DOHH2 (cell line): ENCODE data around the gene AFF1.
"Not testable (repeated sequence)": the region's sequence is repeated elsewhere in the genome, so short reads cannot be mapped to it uniquely, and the experiment has no call there.

ENCODE experiments used
- H3F3A ChIP-seq: fragments of 200-600 bp; sonication (generic), shearing (Covaris generic); 2 replicates; pipeline ENCODE4 v1.6.0; 2016; ENCODE audit warnings: antibody characterized with exemption, mild to moderate bottlenecking; ENCODE audit not compliant: control insufficient read depth, insufficient read depth
- H3K27ac ChIP-seq: fragments of 200-600 bp; sonication (generic); 2 replicates; pipeline ENCODE4 v1.5.1; 2014; ENCODE audit warnings: low read depth, mild to moderate bottlenecking, low read length, moderate library complexity
- H3K27me3 ChIP-seq: fragments of 200-600 bp; sonication (generic); 2 replicates; pipeline ENCODE4 v1.6.1; 2014; ENCODE audit warnings: mild to moderate bottlenecking, low read length, mixed read lengths; ENCODE audit not compliant: control insufficient read depth
- H3K36me3 ChIP-seq: fragments of 200-600 bp; sonication (generic); 2 replicates; pipeline ENCODE4 v1.6.1; 2014; ENCODE audit warnings: mild to moderate bottlenecking, low read length, moderate library complexity, mixed read lengths; ENCODE audit not compliant: control insufficient read depth
- H3K4me1 ChIP-seq: fragments of 200-600 bp; sonication (generic); 2 replicates; pipeline ENCODE4 v1.6.1; 2014; ENCODE audit warnings: mild to moderate bottlenecking, low read length, mixed read lengths; ENCODE audit not compliant: control insufficient read depth
- H3K4me2 ChIP-seq: fragments of 200-600 bp; sonication (generic); 2 replicates; pipeline ENCODE4 v1.6.0; 2014; ENCODE audit warnings: mild to moderate bottlenecking, low read length, moderate library complexity
- H3K4me3 ChIP-seq: fragments of 200-600 bp; sonication (generic); 2 replicates; pipeline ENCODE4 v1.5.1; 2014; ENCODE audit warnings: mild to moderate bottlenecking, low read length, mixed read lengths
- H3K79me2 ChIP-seq: fragments of 200-600 bp; sonication (generic); 2 replicates; pipeline ENCODE4 v1.6.1; 2014; ENCODE audit warnings: mild to moderate bottlenecking, low read length, mixed read lengths; ENCODE audit not compliant: control insufficient read depth
- H3K9me2 ChIP-seq: fragments of 200-600 bp; sonication (generic); replicated peaks from 2 replicates; pipeline ENCODE4 v1.6.1; 2014; ENCODE audit warnings: mild to moderate bottlenecking, low read length, mixed read lengths; ENCODE audit not compliant: control insufficient read depth
- H3K9me3 ChIP-seq: fragments of 200-600 bp; sonication (generic); 2 replicates; pipeline ENCODE4 v1.6.1; 2014; ENCODE audit warnings: antibody characterized with exemption, low read length, mixed read lengths; ENCODE audit not compliant: control insufficient read depth, insufficient read depth
- H4K20me1 ChIP-seq: fragments of 200-600 bp; sonication (generic); 2 replicates; pipeline ENCODE4 v1.6.0; 2014; ENCODE audit warnings: low read depth, mild to moderate bottlenecking, antibody characterized with exemption, low read length, moderate library complexity; ENCODE audit not compliant: control insufficient read depth, insufficient read depth
- CTCF ChIP-seq: fragments of 200-600 bp; sonication (generic); IDR thresholded peaks from one replicate; pipeline ENCODE4 v1.5.1; 2014; ENCODE audit warnings: antibody characterized with exemption, mild to moderate bottlenecking, low read depth, low read length; ENCODE audit not compliant: poor library complexity, severe bottlenecking
- EZH2phosphoT487 ChIP-seq: fragments of 200-600 bp; sonication (generic); IDR thresholded peaks from 2 replicates; pipeline ENCODE4 v1.6.1; 2017; ENCODE audit warnings: borderline replicate concordance, mild to moderate bottlenecking, antibody characterized with exemption, low read length, moderate library complexity, mixed read lengths

The AFF1 gene

GRCh38 chr4:87035881-87036509 is 101.2 kb downstream of the AFF1 start:
- H3K4me2 ChIP-seq, result no peak overlapping the region
- no peaks in the 10 kb centered on the region for H3K27me3 ChIP-seq
- H3K9me2 ChIP-seq, result no peaks in the 10 kb centered on the region
- peaks cover 57% of the 10 kb centered on the region for H3K79me2 ChIP-seq
- H3F3A ChIP-seq, result peaks cover 3% of the 10 kb centered on the region; the same call in 1 of the 2 replicates
- no peaks in the 10 kb centered on the region for H3K36me3 ChIP-seq
- H3K4me3 ChIP-seq, result no peak overlapping the region
- H4K20me1 ChIP-seq, result peaks cover 12% of the 10 kb centered on the region
- peaks cover 57% of the 10 kb centered on the region for H3K4me1 ChIP-seq
- no peaks in the 10 kb centered on the region for H3K9me3 ChIP-seq
- no peak overlapping the region for H3K27ac ChIP-seq
- TF ChIP-seq CTCF (no peak), EZH2phosphoT487 (no peak)

GRCh38 chr4:87036713-87037112 is 101.9 kb downstream of the AFF1 start:
- Histone ChIP-seq H3K9me3 (no peaks in the 10 kb centered on the region), H3K4me1 (peaks cover 50% of the 10 kb centered on the region), H3K4me2 (no peak overlapping the region), H3K79me2 (peaks cover 61% of the 10 kb centered on the region), H3K36me3 (no peaks in the 10 kb centered on the region), H3K27me3 (no peaks in the 10 kb centered on the region), H3K9me2 (no peaks in the 10 kb centered on the region), H3K4me3 (no peak overlapping the region), H3K27ac (no peak overlapping the region), H4K20me1 (peaks cover 12% of the 10 kb centered on the region), H3F3A (peaks cover 3% of the 10 kb centered on the region; the same call in 1 of the 2 replicates)
- TF ChIP-seq EZH2phosphoT487, result no peak
- TF ChIP-seq CTCF, result no peak

- H3K79me2 ChIP-seq, result peaks cover 59% of the 10 kb centered on the region
- not testable (repeated sequence) for H3F3A ChIP-seq, H3K9me2 ChIP-seq, H3K9me3 ChIP-seq, H3K27me3 ChIP-seq, H3K36me3 ChIP-seq, H3K27ac ChIP-seq
- peaks cover 48% of the 10 kb centered on the region for H3K4me1 ChIP-seq
- peak overlapping the region; percentile 29; the same call in 1 of the 2 replicates for H3K4me3 ChIP-seq
- peak overlapping the region; percentile 54 for H3K4me2 ChIP-seq
- peaks cover 12% of the 10 kb centered on the region for H4K20me1 ChIP-seq
These were observed 102.4 kb downstream of the AFF1 start for GRCh38 chr4:87037171-87037570.

GRCh38 chr4:87037671-87038334 is 103.0 kb downstream of the AFF1 start:
- H3K79me2 ChIP-seq, result peaks cover 53% of the 10 kb centered on the region
- H4K20me1 ChIP-seq, result peaks cover 8% of the 10 kb centered on the region
- peak overlapping the region; percentile 54 for H3K4me2 ChIP-seq

More at GRCh38 chr4:87037671-87038334, 103.0 kb downstream of the AFF1 start:
- H3K36me3 ChIP-seq, result no peaks in the 10 kb centered on the region
- TF ChIP-seq CTCF (no peak), EZH2phosphoT487 (no peak)
- H3K9me3 ChIP-seq, result no peaks in the 10 kb centered on the region
- no peaks in the 10 kb centered on the region for H3K27me3 ChIP-seq
- H3K27ac ChIP-seq, result no peak overlapping the region
- H3F3A ChIP-seq, result peaks cover 3% of the 10 kb centered on the region; the same call in 1 of the 2 replicates
- peaks cover 48% of the 10 kb centered on the region for H3K4me1 ChIP-seq
- peak overlapping the region; percentile 29; the same call in 1 of the 2 replicates for H3K4me3 ChIP-seq
- H3K9me2 ChIP-seq, result no peaks in the 10 kb centered on the region
